GM18870 (cell line): Measurements from ENCODE around the gene SLC10A3.
A peak's percentile ranks its signal among the peaks of the same experiment; 100 is the strongest.

Experiments
- ATAC-seq: cut with Tn5 transposase; IDR thresholded peaks from one replicate; pipeline ENCODE4 v1.9.1; 2021; ENCODE audit warnings: moderate library complexity; ENCODE audit not compliant: unreplicated experiment

Gene SLC10A3, protein sequence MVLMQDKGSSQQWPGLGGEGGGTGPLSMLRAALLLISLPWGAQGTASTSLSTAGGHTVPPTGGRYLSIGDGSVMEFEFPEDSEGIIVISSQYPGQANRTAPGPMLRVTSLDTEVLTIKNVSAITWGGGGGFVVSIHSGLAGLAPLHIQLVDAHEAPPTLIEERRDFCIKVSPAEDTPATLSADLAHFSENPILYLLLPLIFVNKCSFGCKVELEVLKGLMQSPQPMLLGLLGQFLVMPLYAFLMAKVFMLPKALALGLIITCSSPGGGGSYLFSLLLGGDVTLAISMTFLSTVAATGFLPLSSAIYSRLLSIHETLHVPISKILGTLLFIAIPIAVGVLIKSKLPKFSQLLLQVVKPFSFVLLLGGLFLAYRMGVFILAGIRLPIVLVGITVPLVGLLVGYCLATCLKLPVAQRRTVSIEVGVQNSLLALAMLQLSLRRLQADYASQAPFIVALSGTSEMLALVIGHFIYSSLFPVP

DNA sequence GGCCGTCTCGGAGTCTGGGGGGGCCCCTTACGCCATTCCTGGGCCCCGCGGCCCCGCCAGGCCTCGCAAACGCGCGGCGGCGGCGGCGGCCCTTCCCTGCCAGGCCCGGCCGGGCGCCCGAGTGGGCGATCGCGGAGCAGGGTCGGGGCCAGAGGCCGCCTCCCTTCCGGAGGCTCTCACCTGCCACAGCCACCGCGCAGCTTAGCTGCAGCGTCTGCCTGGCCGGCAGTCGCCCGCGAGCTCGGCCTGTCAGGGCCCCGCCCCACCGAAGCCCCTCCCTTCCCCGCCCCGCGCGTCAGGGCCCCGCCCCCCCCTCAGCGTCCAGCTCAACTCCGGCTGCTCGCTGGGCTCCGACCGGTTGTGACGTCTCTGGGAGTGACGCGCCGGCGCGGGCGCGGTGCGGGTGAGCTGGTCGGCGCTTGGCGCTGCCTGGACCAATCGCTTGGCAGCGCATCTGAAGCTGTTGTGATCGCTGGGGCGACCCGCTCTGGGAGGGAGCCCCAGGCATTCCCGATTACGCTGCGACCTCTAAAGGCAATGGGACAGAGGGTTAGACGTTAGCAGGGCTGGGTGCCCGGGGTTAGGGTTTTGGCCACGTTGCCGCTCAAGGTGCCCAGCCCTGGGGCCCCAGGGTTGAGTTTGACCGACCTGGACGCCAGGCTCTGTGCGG lies at the start of gene SLC10A3:
Gene SLC10A3, minus strand, starts transcription at position 216 of the 670 bp plus-strand sequence. CDS start 1,689 bp downstream, outside the sequence.
- ATAC-seq: peak; percentile 58

DNA sequence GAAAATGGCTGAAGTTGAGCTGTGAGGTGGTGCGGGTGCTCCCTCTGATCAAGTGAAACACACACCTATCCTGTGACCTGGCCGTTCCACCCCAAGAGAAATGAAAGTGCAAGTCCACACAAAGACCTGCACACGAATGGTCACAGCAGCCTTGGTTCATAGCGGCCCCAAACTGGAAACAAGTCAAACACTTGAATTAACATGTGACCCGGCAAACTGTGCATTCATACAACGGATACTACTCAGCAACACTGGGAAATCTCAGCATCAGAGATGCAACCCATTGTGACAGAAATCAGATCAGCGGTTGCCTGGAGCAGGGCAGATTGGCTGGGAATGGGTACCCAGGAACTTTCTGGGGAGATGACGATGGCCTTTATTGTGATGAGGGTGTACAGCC lies 48.6 kb upstream of the SLC10A3 start:
- ATAC-seq: no peak

DNA sequence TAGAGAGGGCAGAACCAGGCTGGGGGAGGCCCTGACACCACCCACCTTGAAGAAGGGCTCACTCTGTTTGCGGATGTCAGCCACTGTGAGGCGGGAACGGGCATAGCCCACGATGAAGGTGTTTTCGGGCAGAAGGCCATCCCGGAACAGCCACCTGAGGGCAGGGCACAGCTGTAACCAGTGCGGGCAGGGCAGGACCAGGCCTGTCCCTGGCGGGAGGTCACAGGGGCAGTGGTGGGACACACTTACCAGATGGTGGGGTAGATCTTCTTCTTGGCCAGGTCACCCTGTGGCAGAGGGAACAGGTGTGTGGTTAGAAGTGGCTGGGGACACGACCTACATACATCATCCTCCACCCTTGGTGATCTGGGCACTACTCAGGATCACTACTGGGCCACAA lies 45.5 kb upstream of the SLC10A3 start:
- no peak for ATAC-seq

DNA sequence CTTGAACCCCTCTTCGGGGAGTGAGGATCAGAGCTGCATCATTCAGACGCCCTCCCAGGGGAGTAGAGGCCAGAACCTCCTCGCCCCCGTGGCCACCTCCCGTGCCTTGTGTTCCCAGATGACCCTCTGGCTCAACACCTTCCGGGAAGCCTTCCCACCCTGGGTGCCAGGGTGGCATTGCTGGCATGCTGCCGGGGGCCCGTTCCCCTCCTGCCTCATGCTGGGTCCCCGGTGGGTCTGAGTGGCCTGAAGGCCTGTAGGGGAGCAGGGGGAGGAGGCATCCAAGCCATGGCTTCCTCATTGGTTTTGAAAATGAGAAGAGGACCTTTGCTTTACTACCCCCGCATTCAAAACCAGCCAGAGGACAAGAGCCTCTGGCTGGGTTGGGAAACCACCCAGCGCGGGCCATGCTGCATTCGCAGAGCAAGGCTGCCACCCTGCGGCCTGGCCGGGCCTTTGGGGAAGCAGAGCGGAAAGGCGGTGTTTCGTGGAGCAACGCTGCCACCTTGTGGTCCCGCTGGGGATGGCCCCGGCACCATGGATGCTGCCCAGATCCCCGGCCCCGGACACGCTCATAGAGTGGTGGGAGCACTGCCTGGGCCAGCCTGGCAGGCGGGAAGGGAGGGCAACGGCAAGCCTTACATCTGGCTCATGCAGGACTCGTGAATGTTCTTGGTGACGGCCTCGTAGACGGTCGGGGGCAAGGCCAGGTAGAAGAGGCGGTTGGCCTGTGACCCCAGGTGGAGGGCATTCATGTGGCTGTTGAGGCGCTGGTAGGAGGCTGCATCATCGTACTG lies 44.3 kb upstream of the SLC10A3 start:
- ATAC-seq: peak; percentile 89

DNA sequence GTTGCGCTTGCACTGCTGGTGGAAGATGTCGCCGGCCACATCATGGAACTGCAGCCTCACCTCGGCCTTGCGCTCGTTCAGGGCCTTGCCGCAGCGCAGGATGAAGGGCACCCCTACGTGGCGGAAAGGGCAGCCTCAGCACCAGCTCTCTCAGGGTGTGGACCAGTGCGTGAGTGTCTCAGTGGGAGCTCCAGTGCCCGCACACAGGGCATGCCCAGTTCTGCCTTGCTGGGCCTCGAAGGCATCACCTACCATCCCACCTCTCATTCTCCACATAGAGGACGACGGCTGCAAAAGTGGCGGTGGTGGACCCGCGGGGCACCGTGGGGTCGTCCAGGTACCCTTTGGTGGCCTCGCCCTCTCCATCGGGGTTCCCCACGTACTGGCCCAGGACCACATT lies 42.3 kb upstream of the SLC10A3 start:
- ATAC-seq: no peak

DNA sequence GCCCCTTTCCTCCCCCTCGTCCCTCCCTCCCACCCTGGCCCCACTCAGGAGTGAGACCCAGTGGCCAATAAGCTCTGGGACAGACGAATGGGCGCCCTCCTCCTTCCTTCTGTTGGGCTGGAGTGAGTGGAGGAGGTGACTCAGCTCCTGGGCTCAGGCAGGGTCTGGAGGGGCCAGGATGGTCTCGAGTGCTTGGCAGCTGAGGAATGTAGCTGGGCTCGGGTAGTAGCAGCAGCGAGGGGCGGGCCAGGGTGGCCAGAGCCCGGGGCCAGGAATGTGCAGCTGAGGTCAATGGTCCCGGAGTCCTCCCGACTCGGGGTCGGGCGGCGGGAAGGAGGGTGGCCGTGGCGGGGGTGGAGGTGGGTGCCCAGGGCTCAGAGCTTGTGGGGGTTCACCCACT lies 41.2 kb upstream of the SLC10A3 start:
- no peak for ATAC-seq

DNA sequence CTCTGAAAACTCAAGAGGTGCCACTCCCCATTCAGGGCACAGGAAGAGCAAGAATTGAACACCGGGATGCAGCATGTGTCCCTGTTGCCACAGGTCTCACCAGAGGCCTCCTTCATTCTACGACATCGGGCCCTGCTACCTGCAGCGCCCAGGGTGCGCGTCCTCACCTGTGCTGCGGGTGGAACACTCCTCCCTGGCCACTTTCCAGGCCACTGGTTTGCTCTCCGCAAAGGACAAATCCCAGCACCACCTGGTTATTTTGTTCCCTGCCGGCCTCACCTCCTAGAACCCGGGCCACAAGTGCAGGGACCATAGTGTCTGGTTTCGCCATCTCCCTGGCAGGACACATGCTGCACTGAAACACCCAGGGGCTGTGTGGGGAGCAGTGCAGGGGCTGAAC lies 39.9 kb upstream of the SLC10A3 start:
- ATAC-seq: no peak

DNA sequence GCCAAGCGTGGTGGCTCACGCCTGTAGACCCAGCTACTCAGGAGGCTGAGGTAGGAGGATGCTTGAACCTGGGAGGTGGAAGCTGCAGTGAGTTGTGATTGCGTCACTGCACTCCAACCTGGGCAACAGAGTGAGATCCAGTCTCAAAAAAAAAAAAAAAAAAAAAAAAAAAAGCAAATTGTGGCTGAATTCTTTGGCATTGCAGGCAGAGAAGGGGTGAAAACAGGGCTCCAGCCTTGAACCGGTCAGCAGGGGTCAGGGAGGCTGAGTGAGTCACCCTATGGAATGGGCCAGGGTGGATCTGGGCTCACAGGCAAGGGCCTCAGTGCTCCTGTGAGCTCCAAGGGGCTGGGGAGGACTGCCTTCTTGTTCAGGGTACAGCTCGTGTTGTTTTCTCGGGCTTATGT lies 38.8 kb upstream of the SLC10A3 start:
- no peak for ATAC-seq

DNA sequence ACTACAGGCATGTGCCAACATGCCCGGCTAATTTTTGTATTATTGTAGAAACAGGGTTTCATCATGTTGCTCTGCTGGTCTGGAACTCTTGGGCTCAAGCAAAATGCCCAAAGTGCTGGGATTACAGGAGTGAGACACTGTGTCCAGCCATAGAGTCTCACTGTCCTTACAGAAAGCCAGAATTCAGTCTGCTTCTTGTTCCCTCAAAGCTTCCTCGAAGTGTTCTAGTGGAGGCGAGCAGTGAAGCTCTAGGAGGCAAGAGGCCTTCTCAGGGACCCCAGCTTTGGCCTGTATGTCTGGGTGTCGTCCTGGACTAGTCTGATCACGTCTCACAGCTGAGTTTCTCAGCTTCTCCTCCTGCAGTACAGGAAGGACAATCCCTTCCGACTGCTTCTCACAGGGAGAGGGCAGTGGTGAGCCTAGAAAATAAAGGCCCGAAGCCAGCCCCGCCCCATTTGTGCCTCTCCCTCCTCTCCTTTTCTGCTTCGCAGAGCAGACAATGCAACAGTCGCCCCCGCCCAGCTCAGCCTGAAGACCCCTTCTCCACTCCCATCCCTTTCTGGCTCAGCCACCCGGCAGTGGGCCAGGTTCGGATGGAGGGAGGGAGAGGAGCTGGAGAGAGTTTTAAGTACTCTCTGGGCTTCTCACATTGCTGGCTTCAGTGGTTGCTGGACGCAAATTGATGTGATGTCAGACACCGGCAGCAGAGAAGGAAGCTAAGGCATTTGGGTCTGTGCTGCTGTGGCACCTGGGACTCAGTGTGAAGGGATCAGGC lies 36.7 kb upstream of the SLC10A3 start:
- ATAC-seq: peak; percentile 55

DNA sequence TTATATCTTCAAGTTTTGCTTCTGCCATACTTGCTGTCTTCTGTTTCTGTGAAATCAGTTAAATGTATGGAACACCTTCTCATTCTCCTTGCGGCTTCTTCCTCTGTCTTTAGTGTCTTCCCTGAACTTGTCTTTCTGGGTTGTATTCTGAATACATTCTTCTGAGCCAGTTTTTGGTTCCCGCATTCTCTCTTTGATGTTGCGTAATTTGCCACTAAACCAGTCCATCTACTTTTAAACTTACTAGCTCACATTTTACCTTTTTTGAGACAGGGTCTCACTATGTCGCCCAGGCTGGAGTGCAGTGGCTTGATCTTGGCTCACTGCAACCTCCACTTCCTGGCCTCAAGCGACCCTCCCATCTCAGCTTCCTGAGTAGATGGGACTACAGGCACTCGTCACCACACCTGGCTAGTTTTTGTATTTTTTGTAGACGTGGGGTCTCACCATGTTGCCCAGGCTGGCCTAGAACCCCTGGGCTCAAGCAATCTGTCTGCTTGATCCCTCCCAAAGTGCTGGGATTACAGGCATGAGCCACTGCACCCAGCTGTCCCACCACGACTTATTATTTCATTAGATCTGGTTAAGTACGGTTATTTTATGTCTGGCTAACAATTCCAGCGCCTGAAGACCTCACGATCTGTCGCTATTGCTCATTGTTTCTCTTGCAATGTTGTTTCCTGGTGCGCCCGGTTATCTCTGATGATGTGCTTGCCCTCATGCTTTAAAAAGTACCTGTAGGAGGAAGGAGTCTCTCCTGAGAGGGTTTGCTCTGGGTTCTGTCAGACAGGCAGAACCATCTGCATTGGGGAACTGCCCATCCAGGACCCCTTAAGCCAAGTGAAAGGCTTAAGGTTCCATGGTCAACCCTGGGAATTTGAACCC lies 35.4 kb upstream of the SLC10A3 start:
- no peak for ATAC-seq

DNA sequence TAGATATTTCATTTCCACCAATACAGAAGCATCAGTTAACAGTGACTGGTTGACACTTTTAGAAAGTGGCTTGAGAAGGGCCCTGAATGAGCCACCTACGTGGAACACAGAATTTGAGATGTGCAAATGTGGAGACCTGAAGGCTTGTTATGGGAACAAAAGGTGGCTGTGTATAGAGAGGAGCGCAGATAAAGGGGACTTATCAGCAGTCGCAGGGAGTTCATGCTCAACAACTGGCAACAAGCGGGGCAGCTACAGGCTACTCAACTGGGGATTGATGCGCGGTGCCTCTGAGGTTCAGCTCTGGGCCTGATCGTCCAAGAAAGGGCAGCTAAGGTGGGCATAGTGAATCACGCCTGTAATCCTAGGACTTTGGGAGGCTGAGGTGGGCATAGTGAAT lies 29.0 kb upstream of the SLC10A3 start:
- no peak for ATAC-seq

DNA sequence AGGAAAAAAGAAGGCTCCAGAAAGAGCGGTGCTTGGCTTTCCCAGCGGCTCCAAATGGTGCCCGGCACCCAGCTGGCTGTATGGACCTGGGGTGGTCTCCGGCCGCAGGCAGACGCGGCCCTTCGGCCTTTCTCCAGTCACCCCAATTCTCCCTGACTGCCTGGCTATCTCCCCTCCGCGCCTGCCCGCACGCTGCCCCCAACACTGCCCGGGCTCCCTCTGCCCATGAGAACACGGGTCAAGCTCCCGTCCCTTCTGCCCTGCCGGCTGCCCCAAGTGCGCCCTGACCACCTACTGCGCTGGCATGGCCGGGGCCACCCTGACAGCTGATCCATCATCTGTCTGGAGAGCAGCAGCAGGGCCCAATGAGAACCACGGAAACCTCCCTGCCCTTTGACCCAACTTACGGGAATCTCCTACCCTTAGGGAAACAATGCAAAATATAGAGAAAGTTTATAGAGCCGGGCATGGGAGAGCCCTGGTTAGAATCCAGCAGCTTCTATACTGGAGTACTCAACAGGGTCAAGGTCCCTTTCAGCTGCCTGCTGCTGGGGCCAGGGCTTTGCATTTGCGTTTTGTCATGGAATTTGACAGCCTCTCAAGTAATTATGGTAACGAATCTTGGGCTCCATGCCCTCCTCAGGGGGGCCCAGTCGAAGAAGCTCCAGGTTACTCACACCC lies 26.8 kb upstream of the SLC10A3 start:
- no peak for ATAC-seq

DNA sequence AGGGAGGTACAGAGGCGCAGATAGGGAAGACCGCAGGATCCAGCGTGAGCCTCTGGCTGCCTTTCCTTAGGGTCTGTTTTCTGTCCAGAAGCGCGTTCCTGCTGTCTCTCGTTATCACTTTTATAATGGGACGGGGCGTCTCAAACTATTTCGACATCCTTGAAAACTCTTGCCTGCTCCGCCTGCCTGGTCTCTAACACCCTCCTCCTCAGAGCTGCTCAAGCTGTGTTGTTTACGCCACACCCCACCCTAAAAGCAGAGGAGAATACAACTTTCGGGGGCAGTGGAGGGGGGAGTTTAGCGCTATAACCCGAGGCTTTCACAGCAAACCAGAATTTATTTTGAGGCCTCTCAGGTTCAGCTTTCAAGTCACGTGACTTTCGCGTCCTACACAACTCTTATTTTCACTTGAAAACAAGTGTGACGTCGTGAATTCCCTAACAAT lies 26.2 kb upstream of the SLC10A3 start:
- ATAC-seq: no peak

DNA sequence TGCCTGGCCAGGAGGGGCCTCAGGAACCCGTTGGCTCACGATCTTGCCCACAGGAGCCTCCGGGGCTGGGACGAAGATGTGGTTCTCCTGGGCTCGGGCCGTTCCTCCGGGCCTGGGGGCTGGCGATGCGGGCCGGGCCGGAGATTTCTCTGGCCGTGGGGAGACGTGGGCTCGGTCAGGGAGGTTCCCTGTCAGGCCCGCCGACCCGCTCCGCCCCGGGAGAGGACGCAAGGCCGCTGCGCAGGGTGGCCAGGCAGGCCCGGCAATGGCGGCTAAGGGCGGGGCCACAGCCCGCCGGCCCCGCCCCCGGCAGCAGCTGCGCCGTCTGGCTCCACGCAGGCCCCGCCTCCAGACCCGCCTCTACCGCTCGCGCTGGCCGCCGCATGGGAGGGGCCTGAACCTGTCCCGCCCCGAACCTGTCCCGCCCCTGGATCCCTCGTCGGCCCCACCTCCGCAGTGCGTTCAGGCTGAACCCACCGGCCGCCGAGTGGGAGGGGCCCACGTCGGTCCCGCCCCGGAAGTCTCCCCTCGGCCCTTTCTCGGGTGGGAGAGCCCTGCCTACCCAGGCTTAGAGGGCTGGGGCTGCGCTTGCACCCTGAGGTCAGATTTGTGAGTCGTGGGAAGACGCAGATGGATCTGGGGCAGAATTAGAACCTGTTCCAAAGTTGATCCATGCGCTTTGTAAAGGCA lies 25.7 kb upstream of the SLC10A3 start, which contains the start of gene FAM3A:
Gene FAM3A, minus strand, starts transcription at position 267 of the 690 bp plus-strand sequence. CDS start 460 bp downstream, outside the sequence.
- ATAC-seq: peak; percentile 69

DNA sequence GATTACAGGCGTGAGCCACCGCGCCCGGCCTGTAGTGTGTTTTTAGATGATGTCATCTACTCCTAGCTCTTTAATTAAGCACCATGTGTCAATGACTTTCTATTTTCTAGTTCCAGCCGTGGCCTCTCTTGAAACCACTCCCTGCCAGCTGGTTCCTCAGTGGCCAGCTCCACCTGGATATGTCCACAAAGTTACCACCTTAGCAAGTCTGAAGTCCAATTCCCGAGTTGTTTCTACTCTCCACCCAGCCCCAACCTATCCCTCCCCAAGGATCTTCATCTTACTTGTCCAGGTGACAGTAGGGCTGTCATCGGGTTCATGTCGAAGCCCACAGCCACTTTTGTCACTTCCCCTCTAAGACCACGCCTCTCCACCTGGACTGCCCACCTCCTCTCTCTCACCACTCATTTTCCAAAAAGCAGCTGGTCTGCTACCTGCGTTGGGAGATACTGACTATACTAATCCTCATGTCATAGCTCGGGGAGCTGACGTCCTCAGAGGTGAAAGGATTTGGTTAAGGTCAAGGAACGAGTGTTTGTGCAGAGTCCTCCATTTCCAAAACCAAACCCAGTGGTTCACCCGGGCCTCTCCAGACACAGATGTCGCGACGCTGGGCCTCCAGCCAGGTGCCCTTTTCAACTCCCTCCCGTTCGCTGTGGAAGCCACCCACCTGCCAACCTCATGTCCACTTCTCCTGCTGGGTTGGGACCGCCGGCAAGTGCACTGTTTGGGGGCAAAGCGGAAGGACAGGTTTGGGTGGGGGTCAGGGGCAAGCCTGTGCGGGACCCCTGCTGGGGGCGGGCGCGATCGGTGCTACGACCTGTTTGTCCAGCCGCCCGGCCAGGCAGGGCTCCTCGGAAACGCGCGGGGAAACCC lies 24.9 kb upstream of the SLC10A3 start:
- ATAC-seq: no peak

DNA sequence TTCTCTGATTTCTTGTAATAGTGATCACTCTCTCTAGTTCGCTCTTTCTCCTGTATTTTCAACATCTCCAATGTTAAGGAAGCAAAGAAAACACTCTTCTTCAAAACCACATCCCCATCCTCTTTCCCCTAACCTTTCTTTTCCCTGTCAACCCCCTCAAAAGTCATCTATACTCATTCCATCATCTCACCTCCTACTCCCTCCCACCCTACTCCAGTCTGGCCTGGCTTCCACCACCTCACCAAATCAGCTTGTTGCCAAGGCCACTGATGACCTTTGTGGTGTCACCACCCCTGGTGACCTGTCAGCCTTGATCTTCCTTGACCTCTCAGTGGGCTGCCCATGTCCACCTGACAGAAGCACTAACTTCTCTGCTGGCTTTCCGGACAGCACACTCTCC lies 23.3 kb upstream of the SLC10A3 start:
- ATAC-seq: no peak

DNA sequence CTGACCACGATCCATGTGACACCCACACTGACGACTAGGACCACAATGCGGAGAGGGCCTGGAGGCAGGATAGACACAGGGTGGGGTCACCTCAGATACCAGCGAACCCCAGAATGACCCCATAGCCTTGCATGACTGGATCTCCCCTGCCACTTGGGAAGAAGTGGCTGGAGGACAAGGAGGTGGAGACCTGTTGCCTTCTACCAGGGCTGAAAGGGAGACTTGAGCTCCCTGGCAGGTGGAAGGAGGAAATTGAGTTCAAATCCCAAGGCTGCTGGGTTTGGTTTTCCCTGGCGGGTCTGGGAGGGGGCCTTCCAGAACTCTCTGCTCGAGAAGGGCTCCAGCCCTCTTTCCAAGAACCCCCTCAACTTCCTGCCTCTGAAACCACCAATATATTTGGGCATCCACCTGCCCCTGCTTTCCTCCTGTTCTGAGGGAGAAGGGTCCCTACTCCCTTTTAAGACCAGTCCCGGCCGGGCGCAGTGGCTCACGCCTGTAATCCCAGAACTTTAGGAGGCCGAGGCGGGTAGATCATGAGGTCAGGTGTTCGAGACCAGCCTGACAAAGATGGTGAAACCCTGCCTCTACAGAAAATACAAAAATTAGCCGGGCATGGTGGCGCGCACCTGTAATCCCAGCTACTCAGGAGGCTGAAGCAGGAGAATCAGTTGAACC lies 22.6 kb upstream of the SLC10A3 start:
- no peak for ATAC-seq
